ENCODE measurements around the gene NCAPD3.

NCAPD3 gene

DNA sequence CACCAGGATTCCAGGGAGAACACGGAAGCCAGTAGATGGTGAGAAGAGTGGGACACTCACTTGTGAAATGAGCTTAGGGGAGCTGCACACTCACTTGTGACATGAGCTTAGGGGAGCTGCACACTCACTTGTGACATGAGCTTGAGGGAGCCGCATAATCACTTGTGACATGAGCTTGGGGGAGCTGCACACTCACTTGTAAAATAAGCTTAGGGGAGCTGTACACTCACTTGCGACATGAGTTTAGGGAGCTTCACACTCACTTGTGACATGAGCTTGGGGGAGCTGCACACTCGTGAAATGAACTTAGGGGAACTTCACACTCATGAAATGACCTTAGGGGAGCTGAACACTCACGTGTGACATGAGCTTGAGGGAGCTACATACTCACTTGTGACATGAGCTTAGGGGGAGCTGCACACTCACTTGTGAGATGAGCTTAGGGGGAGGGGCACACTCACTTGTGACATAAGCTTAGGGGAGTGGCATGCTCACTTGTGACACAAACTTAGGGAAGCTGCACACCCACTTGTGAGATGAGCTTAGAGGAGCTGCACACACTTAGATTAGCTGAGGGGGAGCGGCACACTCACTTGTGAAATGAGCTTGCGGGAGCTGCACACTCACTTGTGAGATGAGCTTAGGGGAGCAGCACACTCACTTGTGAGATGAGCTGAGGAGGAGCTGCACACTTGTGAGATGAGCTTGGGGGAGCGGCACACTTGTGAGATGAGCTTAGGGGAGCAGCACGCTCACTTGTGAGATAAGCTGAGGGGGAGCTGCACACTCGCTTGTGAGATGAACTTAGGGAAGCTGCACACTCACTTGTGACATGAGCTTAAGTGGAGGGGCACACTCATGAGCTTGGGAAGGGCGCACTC is 59.0 kb downstream of the NCAPD3 start:
- TF ChIP-seq, protein P1, sequence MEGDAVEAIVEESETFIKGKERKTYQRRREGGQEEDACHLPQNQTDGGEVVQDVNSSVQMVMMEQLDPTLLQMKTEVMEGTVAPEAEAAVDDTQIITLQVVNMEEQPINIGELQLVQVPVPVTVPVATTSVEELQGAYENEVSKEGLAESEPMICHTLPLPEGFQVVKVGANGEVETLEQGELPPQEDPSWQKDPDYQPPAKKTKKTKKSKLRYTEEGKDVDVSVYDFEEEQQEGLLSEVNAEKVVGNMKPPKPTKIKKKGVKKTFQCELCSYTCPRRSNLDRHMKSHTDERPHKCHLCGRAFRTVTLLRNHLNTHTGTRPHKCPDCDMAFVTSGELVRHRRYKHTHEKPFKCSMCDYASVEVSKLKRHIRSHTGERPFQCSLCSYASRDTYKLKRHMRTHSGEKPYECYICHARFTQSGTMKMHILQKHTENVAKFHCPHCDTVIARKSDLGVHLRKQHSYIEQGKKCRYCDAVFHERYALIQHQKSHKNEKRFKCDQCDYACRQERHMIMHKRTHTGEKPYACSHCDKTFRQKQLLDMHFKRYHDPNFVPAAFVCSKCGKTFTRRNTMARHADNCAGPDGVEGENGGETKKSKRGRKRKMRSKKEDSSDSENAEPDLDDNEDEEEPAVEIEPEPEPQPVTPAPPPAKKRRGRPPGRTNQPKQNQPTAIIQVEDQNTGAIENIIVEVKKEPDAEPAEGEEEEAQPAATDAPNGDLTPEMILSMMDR (IDR thresholded peaks at IDR 0.05; ENCODE audit: insufficient read depth, missing control alignments), result no peak
- FAIRE-seq, result no peak
- no peak for DNase-seq (ENCODE audit: insufficient read length, low spot score)

DNA sequence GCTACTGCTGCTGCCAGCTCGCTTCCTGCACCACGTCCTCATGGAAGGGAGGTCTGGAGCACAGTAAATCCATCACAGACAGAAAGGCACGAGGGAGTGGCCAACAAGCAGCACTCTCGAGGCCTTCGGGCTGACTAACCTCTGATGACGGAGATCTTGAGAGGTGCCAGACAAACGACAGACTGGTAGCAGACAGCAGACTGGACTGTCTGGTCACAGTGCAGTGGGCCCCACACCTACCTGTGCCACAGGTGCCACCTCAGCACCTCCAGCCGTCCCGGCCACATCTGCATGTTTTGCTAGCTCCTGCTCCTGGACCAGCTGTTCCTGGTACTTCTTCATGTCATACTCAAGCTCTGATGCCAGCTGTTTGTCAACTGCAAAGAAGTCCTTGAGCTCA is 64.1 kb downstream of the NCAPD3 start:
- no peak for FAIRE-seq
- DNase-seq (ENCODE audit: insufficient read length, low spot score), result no peak
- TF ChIP-seq, protein P1 (IDR thresholded peaks at IDR 0.05; ENCODE audit: insufficient read depth, missing control alignments), result no peak

DNA sequence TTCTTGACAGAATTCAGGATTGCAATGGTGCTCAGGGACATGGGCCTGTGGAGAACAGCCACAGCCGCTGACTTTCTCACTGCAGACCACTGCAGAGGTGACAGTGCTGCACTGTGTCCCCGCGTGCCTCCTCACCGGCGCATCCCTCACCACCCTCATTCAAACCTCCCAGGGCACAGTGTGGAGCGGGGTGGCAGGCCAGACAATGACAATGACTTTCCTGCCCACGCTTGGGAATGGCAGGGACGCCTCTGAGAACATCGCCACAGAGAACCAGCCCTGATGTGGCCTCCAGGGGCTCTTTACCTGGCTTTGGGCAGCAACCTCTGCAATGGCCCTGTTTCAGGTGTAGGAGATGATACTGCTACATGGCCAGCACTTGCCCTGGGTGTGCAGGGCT is 65.7 kb downstream of the NCAPD3 start:
- no peak for DNase-seq (ENCODE audit: insufficient read length, low spot score)
- FAIRE-seq, result no peak
- TF ChIP-seq, protein P1 (IDR thresholded peaks at IDR 0.05; ENCODE audit: insufficient read depth, missing control alignments), result no peak

DNA sequence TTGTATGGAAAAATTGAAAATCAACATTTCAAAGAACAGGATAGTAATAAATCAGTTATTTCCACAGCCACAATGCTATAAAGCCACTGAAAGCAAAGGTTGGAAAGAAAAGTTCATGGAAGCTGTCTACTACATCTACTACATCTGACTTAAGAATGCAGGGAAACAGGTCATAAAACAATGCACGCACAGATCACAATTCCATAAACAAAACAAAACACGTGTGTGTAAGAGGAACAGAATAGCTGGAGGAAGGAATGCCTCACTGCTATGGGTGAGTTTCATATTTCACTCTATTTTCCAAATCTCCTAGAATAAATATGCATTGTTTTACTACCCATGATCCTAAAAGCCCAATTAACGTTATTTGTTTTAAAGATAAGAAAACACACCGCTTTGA is 66.3 kb downstream of the NCAPD3 start:
- DNase-seq (ENCODE audit: insufficient read length, low spot score), result no peak
- TF ChIP-seq, protein P1 (IDR thresholded peaks at IDR 0.05; ENCODE audit: insufficient read depth, missing control alignments), result no peak
- FAIRE-seq, result no peak

DNA sequence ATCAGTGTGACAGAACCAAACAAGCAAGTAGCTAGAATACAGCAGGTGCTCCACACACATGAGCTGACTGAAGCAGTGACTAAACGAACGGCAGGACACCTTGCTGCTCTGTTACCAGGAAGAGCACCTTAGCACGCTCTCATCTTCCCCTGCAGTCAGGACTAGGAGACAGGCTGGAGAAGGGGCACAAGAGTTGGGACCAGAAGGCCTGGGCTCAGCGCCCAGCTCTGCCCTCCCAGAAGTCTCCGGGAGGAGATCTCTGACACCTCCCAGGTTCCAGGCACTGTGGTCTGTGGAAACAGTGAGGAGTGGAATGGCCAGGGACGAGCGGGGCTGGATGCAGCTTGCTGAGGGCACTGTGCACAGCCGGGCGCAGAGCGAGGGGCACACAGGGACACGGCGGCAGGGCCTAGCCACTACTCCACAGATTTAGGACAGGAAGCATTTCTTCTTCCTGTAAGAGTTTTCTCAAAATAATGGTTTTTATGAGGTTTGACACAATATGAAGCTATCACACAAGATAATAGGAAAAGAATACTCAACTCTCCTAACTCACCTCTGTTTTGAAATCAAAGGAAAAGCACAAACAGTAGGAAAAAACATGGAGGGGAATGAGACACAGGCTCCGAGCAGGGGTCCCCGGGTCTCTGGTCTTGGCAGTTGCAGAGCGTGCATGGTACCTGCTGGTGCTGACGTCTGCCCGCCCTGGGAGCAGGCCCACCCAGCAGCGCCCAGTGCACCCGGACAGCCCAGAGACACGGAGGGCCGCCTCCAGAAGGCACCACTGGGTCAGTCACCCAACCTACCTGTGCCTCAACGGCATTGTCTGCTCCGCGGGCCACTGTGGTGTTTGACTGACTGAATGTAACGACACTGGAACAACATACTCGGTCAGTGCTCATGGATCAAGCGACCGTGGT is 67.6 kb downstream of the NCAPD3 start:
- DNase-seq (ENCODE audit: insufficient read length, low spot score) (no peak), FAIRE-seq (no peak)
- TF ChIP-seq, protein P1 (IDR thresholded peaks at IDR 0.05; ENCODE audit: insufficient read depth, missing control alignments), result no peak

DNA sequence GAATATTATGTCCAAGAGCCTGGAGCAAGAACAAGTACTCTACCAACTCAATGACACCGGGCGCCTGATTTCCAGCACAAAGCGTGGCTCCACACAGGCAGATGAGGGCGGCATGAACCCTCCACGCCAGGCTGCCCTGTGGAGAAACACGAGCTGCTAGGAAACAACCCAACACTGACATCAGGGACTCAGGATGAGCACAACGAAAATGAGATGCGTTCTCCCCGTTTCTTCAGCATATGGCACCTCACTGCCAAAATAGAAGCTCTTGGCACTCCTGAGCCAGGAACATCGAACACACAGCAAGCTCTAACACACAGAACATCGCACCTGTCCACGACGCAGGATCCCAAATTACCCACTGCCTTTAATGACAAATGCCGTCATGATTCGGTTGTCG is 68.3 kb downstream of the NCAPD3 start:
- TF ChIP-seq, protein P1 (IDR thresholded peaks at IDR 0.05; ENCODE audit: insufficient read depth, missing control alignments), result no peak
- DNase-seq (ENCODE audit: insufficient read length, low spot score) (no peak), FAIRE-seq (no peak)
